Endothelial cell of hepatic sinusoid (primary cell): ENCODE measurements around the gene UBTD1.

Experiments
- in situ Hi-C: cut with HindIII; loops from 2 replicates; pipeline ENCODE4 v1.10.0; 2017; ENCODE audit warnings: low sequenced_read_pairs

Gene UBTD1

DNA sequence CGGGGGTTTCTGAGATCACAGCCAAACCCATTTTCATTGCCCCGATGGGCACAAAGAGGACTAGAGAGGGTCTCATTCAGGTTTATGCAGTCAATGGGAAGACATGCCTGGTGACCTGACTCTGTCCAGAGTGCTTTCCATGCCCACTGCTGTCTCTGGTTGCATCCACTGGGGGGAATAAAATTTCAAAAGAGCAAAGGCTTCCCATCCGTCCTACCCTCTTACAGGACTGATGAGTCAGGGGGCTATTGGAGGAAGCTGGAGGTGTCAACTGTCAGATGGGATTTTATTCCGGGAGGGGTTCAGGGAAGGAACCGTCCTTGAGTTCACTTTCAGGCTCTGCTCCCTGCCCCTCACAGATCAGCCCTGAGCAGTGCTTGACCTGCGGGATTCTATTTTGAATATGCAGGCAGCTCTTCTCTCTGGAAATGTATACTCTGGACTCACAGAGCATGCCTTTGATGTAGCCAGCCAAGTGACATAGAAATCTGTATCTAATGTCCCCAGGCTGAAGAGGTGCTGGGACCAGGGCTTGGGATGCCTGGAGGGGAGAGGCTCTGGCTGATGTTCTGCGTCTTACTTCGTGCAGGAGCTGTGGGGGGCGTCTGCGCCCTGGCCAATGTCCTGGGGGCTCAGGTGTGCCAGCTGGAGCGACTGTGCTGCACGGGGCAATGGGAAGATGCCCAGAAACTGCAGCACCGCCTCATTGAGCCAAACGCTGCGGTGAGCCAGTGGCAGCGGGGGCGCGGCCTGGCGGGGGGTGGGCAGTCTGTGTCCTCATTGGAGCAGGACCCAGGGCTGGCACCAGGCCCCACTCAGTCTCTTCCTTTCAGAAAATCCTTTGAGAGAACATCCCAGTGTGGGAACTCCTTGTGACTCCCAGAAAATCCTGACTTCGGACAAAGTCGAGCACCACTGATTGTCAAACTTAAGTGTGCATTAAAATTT is 102.8 kb downstream of the UBTD1 start:
- in situ Hi-C loops = no loop called here

GRCh38 chr10:97607095-97607636 is 108.4 kb downstream of the UBTD1 start:
- in situ Hi-C loops = no loop called here

GRCh38 chr10:97608991-97609561 is 110.4 kb downstream of the UBTD1 start:
- in situ Hi-C loops = no loop called here

DNA sequence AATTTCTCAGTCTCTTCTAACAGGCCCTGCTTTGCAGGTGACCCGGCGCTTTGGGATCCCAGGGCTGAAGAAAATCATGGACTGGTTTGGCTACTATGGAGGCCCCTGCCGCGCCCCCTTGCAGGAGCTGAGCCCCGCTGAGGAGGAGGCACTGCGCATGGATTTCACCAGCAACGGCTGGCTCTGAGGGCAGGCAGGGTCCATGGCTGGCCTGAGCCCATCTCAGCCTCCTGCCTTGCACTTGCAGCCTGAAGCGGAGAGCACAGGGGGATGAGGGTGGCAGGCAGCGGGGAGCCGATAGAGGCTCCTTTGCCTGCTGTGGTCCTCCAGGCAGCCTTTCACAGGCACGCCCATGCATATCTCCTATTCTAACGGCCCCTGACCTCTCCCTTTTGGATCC is 112.7 kb downstream of the UBTD1 start:
- in situ Hi-C loops = no loop called here

GRCh38 chr10:97612386-97612785 is 113.7 kb downstream of the UBTD1 start:
- in situ Hi-C loops = no loop called here

DNA sequence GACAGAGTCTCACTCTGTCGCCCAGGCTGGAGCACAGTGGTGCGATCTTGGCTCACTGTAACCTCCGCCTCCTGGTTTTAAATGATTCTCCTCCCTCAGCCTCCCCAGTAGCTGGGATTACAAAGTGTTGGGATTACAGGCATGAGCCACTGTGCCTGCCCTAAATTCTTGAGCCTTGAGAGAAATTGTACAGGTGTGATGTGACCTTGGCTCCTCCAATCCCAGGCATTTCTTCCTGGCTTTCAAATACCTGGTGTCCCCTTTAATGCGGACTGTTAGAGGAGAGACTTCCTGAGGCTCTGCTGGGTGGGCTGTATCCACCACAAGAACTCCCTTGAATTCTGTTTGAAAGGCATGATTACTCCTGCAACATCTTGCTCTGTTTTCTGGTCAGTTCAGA is 119.6 kb downstream of the UBTD1 start:
- in situ Hi-C loops = no loop called here

DNA sequence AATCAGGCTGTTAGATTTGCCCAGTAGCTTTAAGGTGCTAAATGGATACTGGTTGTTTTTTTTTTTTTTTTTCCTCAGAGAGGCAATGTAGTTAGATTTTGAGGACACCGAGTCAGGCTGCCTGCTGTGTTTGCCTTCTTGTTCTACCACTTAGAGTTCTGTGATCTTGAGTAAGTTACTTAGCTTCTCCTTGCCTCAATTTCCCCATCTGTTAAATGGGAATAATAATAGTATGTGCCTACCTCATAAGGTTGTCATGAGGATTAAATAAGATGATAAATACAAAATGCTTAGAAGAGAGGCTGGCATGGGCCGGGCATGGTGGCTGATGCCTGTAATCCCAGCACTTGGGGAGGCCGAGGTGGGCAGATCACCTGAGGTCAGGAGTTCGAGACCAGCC is 120.0 kb downstream of the UBTD1 start:
- in situ Hi-C loops = no loop called here
